GM12865 (cell line): ENCODE data around the gene TMEM198.

ENCODE experiments used
- DNase-seq: peaks from one replicate; pipeline ENCODE4 v3.0.0; 2010; ENCODE audit warnings: low read depth
- H3K4me3 ChIP-seq: 2 replicates; pipeline ENCODE4 v1.5.1; 2011; ENCODE audit warnings: mild to moderate bottlenecking, low read depth, low read length, control low read depth
- TF ChIP-seq, protein P1 (sequence below): IDR thresholded peaks from 2 replicates; pipeline ENCODE4 v1.5.1; 2011; ENCODE audit warnings: low read length, control low read depth, low read depth, inconsistent platforms; ENCODE audit not compliant: insufficient read depth; ENCODE audit errors: missing control alignments

Gene TMEM198

DNA sequence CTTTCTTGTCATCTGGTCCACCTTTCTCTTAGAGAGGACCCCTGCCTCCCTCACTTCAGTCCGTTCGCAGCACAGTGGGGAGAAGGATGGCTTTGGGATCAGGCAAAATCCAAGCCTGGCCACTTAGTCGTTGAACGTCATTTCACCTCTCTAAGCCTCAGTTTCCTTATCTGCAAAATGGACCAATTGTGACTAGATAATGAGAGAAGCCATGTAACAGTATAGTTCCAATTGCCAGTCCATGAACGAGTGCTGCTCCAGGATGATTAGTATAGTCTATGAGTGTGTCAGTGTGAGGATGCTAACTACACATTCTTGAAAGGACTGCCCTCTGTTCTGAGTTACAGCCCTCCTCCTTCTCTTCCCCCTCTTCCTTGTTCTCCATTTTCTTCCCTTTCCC, 29.3 kb downstream of the TMEM198 start:
- no peak for DNase-seq
- TF ChIP-seq, protein P1, sequence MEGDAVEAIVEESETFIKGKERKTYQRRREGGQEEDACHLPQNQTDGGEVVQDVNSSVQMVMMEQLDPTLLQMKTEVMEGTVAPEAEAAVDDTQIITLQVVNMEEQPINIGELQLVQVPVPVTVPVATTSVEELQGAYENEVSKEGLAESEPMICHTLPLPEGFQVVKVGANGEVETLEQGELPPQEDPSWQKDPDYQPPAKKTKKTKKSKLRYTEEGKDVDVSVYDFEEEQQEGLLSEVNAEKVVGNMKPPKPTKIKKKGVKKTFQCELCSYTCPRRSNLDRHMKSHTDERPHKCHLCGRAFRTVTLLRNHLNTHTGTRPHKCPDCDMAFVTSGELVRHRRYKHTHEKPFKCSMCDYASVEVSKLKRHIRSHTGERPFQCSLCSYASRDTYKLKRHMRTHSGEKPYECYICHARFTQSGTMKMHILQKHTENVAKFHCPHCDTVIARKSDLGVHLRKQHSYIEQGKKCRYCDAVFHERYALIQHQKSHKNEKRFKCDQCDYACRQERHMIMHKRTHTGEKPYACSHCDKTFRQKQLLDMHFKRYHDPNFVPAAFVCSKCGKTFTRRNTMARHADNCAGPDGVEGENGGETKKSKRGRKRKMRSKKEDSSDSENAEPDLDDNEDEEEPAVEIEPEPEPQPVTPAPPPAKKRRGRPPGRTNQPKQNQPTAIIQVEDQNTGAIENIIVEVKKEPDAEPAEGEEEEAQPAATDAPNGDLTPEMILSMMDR = no peak
- no peak overlapping the region for H3K4me3 ChIP-seq

- TF ChIP-seq, protein P1 = no peak
- DNase-seq = no peak
- H3K4me3 ChIP-seq = no peak overlapping the region
Observed at GRCh38 chr2:219574484-219575311, 30.9 kb downstream of the TMEM198 start.

GRCh38 chr2:219575566-219576504, 32.0 kb downstream of the TMEM198 start:
- no peak for DNase-seq
- TF ChIP-seq, protein P1 = no peak

GRCh38 chr2:219576505-219577388, 32.9 kb downstream of the TMEM198 start:
- TF ChIP-seq, protein P1 = no peak
- no peak overlapping the region for H3K4me3 ChIP-seq
- DNase-seq = no peak

More at GRCh38 chr2:219575566-219576504, 32.0 kb downstream of the TMEM198 start:
- no peak overlapping the region for H3K4me3 ChIP-seq

- no peak overlapping the region for H3K4me3 ChIP-seq
- no peak for DNase-seq
- TF ChIP-seq, protein P1 = no peak
Observed at GRCh38 chr2:219578811-219579613, 35.2 kb downstream of the TMEM198 start.
